ENCODE results near the gene PRB2.
"Not testable (repeated sequence)": the region's sequence is repeated elsewhere in the genome, so short reads cannot be mapped to it uniquely, and the experiment has no call there.

Gene PRB2

GRCh38 chr12:11395467-11395866 is at the start of gene PRB2:
TSS of gene PRB2 (minus strand) at chr12:11395567. CDS start at chr12:11395529, 38 bp downstream.
- not testable (repeated sequence) for TF ChIP-seq FOXM1 (IDR thresholded peaks at IDR 0.05; ENCODE audit: borderline replicate concordance, low read depth); ZBTB7A (IDR thresholded peaks at IDR 0.05; ENCODE audit: low read depth); CREB1 (IDR thresholded peaks at IDR 0.05; ENCODE audit: low read depth)

GRCh38 chr12:11437966-11438365 is 42.6 kb upstream of the PRB2 start:
- TF ChIP-seq MAX (IDR thresholded peaks at IDR 0.05) (no peak), TAF1 (IDR thresholded peaks at IDR 0.05; ENCODE audit: low read depth) (no peak), NFIC (IDR thresholded peaks at IDR 0.05) (no peak), YY1 (IDR thresholded peaks at IDR 0.05; ENCODE audit: low read depth) (no peak), EP300 (IDR thresholded peaks at IDR 0.05; ENCODE audit: borderline replicate concordance) (no peak), USF1 (IDR thresholded peaks at IDR 0.05) (no peak), CREB1 (IDR thresholded peaks at IDR 0.05; ENCODE audit: low read depth) (no peak), TCF12 (IDR thresholded peaks at IDR 0.05; ENCODE audit: low read depth) (no peak), TEAD4 (IDR thresholded peaks at IDR 0.05) (no peak), REST (IDR thresholded peaks at IDR 0.05; ENCODE audit: low read depth) (no peak), FOXM1 (IDR thresholded peaks at IDR 0.05; ENCODE audit: borderline replicate concordance, low read depth) (no peak), RAD21 (IDR thresholded peaks at IDR 0.05; ENCODE audit: low read depth) (no peak), CEBPB (IDR thresholded peaks at IDR 0.05) (no peak), ZBTB7A (IDR thresholded peaks at IDR 0.05; ENCODE audit: low read depth) (no peak), EGR1 (IDR thresholded peaks at IDR 0.05) (no peak)

GRCh38 chr12:11433664-11434063 is 38.3 kb upstream of the PRB2 start:
- TF ChIP-seq MAX (IDR thresholded peaks at IDR 0.05) (no peak), REST (IDR thresholded peaks at IDR 0.05; ENCODE audit: low read depth) (no peak), EGR1 (IDR thresholded peaks at IDR 0.05) (no peak), YY1 (IDR thresholded peaks at IDR 0.05; ENCODE audit: low read depth) (no peak), ZBTB7A (IDR thresholded peaks at IDR 0.05; ENCODE audit: low read depth) (no peak), FOXM1 (IDR thresholded peaks at IDR 0.05; ENCODE audit: borderline replicate concordance, low read depth) (no peak), EP300 (IDR thresholded peaks at IDR 0.05; ENCODE audit: borderline replicate concordance) (no peak), TCF12 (IDR thresholded peaks at IDR 0.05; ENCODE audit: low read depth) (no peak), CREB1 (IDR thresholded peaks at IDR 0.05; ENCODE audit: low read depth) (no peak), RAD21 (IDR thresholded peaks at IDR 0.05; ENCODE audit: low read depth) (no peak)

GRCh38 chr12:11431486-11431885 is 36.1 kb upstream of the PRB2 start:
- TF ChIP-seq TCF12 (IDR thresholded peaks at IDR 0.05; ENCODE audit: low read depth) (no peak), EP300 (IDR thresholded peaks at IDR 0.05; ENCODE audit: borderline replicate concordance) (no peak), NFIC (IDR thresholded peaks at IDR 0.05) (no peak), TEAD4 (IDR thresholded peaks at IDR 0.05) (no peak), CEBPB (IDR thresholded peaks at IDR 0.05) (no peak), FOXM1 (IDR thresholded peaks at IDR 0.05; ENCODE audit: borderline replicate concordance, low read depth) (no peak), YY1 (IDR thresholded peaks at IDR 0.05; ENCODE audit: low read depth) (no peak), REST (IDR thresholded peaks at IDR 0.05; ENCODE audit: low read depth) (no peak), TAF1 (IDR thresholded peaks at IDR 0.05; ENCODE audit: low read depth) (no peak), CREB1 (IDR thresholded peaks at IDR 0.05; ENCODE audit: low read depth) (no peak), USF1 (IDR thresholded peaks at IDR 0.05) (no peak), RAD21 (IDR thresholded peaks at IDR 0.05; ENCODE audit: low read depth) (no peak), EGR1 (IDR thresholded peaks at IDR 0.05) (no peak), MAX (IDR thresholded peaks at IDR 0.05) (no peak)

Measured in Ishikawa (cell line).